Measurements from ENCODE around the gene RGS1.
A peak's percentile ranks its signal among the peaks of the same experiment; 100 is the strongest.

RGS1 gene

DNA sequence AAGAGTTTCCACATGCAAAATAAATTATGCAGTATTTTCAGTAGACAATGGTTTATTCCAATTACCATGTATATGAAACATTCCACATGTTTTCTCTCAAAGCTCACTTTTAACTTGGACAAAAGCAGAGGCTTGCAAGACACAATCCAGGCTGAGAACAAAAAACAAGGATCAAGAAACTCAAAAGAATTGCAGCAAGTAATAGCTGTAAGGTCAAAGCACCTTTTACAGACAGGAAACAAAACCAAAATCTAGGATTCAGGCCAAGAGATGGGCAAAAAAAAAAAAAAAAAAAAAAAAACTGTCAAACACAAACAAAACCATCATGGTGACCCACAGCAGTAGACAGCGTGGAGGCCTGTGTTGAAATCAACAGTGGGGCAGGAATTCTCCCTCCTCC is 9.3 kb downstream of the RGS1 start:
- DNase-seq, result no peak

DNA sequence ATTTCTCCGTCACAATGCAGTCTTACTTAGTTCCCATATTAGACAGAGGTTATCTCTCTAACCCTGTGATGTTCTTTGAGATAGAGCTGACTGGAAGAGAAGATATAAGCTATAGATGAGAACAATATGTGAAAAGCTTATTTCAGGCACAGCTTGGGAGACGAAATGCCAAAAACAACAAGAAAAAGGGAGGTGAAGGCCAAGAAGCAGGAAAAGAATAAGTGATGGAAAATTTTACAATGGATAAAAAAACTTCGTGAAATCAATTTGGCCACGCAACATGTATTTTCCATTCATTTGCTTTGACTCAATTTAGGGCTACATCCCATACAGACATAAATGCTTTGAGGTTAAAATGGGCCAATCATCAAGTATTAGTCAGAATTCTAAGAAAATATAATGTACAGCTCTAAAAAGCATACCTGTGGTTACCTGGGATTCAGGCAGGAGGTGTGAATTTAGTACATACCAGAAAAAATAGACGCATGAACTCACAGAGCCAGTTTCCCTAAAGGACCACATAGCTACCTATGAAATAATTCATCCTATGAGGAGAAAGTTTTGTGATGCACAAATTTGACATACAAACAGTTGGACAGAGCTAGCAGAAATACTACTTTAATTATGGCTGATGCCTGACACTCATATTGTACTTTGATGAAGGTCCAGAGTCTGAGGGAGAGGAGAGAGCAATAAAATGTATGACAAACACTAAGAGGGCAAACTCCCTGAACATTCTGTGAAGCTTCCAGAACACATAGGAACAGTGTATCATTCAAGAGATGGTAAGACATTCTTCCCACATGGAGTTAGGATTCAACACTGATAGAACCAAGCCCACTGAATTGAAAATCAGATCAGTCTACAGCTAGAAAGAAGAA is 12.1 kb downstream of the RGS1 start:
- DNase-seq, result no peak

DNA sequence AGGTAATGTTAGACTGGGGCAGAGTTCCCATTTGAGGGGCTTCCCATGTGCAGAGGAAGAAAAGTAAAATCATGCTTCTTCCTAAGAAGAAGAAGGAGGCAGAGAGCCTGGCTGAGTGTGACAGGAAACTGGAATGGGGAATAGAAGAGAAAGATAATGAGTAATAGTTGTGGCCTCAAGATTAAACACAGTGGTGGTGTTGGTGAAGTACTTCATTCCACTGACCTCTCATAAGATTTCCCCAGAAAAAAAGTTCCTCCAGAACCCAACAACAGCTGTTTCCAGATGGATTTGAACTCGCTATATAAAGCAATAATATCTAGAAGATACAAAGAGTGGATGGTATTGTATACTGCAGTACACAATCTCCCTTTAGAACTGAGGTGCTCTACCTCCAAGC is 13.0 kb downstream of the RGS1 start:
- DNase-seq, result no peak

DNA sequence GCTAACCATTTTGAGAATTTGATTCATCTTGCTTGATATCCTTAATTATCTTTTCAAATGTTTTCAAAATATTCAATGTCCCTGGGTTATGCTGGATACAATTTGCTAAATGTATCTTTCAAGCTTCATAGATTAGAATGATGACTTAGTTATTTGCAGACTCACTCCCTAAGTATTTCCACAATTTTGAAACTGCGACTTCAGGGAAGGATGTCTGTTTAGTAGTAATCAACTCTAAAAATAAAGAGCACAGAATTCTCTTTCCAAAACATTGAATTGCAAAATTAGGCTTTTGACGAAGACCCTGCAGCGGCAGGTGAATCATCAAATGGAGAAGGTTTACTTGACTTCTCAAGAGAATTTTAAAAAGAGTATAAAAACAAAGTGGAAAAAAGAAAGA is 14.2 kb downstream of the RGS1 start:
- DNase-seq, result no peak

DNA sequence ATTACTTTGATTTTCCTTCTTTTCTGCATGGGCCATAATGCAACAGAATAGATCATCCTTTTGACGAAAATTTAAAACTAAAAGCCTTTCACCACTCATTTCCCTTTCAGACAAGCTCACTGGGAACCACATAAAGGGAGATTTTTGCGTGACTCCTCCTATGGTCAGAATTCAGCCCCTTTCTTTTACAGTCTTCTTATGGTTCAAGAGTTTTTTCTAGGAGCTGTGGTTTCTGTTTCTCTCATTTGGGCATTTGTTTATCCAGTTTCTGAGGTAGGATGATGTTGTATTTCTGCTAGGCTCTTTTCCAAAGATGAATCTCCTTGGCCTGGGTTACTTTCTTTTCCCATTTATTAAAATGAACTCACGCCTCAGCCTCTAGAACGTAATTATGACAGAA is 16.9 kb downstream of the RGS1 start:
- no peak for DNase-seq

DNA sequence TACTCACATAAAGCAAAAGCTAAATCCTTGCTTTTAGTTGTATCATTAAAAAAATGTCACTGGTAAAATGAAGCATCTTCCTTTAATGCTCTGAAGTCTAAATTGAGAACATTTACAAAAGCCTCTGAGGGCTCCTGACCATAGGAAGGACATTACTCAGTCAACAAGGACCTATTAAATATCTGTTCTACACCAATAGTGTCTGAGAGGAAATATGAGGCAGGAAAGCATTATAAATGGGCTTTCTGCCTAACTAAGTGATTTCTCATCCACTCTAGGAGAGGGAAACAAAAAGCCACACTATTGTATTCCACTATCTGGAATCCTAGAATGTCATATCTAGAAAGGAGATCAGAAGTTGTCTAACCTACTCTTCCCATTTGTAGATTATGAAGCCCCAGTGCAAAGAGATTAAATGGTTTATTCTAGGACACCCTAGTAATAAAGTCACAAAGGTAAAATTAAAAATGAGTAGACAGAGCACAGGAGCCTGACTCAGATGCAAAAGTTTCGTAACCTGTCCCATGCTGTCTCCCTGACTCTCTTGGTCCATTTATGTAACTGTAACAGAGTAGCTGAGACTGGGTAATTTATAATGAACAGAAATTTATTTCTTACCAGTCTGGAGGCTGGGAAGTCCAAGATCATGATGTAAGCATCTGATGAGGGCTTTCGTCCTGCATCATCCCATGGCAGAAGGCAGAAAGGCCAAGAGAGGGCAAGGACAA is 17.6 kb downstream of the RGS1 start:
- DNase-seq, result no peak

DNA sequence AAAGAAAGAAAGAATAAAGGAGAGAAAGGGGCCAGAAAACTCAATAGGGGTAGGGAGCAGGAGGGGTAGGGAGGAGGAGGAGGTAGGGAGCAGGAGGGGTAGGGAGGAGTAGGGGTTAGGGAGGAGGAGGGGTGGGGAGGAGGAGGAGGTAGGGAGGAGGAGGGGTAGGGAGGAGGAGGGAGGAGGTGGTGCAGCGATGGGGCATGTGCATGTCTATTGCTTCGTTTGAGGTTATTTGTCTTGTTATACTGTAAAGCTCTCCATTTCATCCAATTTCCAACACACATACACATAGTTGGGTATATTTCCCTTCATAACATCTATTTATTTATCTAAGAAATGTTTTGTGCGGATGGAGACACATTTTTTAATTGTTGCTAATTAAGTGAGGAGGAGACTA is 19.7 kb downstream of the RGS1 start:
- DNase-seq, result no peak

DNA sequence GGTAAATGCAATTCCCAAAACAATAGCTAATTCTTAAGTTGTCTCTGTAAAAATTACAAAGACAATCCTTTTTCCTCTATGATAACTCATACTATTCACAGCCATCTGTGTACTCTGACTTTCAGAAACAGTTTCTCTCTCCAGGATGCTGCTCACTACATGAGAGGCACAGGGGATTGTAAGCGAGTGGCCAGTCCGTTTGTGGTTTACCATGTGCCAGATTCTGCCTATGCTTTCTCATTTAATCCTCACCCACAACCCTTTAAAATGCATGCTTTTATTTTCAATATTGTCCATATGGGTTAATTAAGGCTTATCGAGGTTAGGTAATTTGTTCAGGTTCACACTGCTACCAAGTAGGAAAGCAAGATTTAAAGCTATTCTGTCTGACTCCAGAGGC is 23.0 kb downstream of the RGS1 start:
- no peak for DNase-seq

DNA sequence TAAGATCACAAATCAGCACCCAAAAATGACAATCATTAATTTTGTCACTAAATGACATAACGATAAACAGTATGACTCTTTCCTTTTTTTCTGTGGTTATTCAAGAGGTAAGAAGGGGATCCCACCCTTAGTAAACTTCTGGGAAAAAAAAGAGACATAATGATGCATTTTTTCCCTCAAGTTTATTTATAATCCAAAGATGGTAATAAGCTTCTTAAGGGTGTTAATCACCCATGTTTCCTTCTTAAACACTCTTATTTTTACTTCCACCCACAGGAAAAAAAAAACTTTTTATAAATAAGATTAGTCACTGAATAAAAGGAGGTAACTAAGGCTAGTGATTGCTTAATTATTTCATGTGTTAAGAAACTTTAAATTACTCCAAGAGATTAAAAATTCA is 24.7 kb downstream of the RGS1 start:
- no peak for DNase-seq

DNA sequence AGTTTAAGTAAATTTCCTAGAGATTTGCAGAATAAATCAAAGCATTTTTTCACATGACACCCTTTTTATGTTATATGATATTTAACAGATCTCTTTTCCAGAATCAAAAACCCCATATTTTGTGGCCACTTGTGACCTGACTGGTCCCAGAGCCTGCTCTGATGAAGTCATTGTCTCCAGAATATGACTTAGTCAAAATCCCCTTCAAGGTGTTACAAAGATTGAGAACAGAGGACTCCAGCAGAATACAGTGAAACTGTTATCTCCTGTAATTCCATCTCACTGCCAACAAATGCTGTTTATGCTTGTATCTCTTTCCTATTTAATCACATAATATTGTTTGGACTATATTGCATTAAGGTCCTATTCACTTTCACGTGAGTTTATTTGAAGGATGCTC is 25.6 kb downstream of the RGS1 start:
- DNase-seq, result no peak

DNA sequence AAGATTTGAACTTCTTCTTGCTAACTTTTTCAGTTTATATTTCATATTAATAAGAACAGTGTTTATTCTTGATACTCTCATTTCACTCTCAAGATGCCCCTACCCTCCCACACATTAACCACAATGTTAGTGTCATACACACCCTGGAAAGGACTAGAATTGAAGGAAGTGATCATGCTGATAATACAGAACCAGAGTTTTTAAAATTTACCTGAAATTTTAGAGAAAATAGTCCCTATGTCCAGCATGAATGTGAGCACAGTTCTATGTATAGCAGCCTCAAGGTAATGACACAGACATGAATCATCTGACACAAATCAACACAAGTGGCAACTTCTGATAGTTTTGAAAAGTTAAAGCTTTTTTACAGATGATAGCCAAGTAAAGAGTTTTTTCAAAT is 26.0 kb downstream of the RGS1 start:
- no peak for DNase-seq

DNA sequence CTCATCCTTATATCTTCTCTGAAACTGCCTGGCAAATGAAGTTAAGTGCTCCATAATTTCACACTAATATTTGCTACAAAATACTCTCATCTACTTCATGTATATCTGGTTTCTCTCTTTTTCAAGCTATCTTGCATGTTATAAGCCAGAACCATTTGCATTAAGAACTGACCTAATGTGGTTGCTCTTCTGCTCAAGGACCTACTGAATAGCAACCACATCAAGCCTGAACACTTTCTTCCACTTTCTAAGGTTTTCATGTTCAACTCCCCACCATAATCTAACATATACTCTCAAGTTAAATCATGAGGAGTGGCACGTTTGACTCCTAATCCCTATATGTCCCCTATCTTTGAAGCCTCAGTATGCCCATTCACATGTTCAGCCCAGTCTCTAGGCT is 27.2 kb downstream of the RGS1 start:
- no peak for DNase-seq

DNA sequence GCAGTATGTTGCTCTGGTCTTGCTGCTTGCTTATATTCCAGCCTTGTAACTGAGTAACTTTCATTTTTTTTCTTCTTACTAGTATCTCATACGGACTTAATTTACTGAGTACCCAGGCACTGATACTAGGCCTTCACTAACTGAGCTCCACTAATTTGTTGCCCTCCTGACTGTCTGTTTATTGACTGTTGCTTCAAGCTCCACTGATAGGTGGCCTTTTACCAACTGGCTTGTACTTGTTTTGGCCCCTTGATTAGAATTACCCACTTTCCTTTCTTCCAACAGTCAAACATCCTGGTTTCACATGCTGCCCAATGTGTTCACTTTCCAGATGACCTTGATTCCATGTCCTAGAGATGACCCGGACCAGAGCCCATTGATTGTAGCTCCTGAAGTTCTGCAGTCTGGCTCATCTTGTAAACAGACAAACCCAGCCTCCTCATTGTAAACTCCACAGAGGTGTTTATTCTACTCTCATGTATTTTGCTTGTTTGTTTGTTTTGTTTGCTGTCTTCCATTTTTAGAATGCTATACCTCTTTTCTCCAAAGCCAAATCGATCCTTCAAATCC is 27.7 kb downstream of the RGS1 start:
- DNase-seq, result peak; percentile 2

DNA sequence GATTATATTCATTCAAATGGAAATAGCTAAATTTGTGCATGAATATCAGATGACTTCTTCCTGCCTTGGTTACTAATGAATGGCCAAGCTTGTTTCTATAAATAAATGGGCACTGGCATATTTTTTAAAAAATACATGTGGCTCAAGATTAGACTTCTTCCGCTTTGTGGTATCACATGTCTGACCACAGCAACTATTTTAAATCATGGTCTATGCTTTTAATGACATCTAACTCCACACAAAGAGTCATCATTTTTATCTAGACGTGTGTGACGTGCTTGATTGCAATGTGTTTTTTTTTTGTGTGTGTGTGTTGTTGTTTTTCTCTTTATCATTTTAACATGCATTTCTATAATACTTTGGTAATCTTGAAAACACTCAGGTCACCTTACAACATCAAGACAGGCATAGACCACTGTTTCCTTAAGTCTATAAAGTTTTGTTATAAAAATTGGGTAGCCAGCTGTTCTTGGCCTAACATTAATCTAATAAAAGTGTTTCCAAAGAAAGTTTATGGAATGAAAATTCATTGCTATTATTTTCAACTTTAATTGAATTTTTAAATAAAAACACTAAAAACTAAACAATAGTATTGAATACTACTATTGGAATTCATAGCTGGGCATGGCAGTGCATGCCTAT is 29.5 kb downstream of the RGS1 start:
- no peak for DNase-seq

DNA sequence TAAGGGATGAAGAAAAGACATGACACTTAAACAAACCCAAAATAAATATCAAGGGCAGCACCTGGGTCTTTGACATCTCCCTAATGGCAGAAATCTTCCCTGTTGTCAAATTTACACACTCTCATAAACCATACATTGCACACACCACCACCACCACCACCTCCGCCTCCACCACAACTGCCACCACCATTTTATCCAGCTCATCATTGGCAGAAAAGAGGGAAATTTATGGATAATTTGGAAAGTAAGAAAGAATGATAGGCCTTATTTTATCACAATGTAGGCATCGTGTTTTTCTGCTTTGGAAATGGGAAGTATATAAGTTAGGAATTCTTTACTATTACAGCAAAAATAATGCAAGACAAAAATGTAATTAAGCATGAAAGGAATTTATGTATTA is 33.1 kb downstream of the RGS1 start:
- DNase-seq, result no peak

DNA sequence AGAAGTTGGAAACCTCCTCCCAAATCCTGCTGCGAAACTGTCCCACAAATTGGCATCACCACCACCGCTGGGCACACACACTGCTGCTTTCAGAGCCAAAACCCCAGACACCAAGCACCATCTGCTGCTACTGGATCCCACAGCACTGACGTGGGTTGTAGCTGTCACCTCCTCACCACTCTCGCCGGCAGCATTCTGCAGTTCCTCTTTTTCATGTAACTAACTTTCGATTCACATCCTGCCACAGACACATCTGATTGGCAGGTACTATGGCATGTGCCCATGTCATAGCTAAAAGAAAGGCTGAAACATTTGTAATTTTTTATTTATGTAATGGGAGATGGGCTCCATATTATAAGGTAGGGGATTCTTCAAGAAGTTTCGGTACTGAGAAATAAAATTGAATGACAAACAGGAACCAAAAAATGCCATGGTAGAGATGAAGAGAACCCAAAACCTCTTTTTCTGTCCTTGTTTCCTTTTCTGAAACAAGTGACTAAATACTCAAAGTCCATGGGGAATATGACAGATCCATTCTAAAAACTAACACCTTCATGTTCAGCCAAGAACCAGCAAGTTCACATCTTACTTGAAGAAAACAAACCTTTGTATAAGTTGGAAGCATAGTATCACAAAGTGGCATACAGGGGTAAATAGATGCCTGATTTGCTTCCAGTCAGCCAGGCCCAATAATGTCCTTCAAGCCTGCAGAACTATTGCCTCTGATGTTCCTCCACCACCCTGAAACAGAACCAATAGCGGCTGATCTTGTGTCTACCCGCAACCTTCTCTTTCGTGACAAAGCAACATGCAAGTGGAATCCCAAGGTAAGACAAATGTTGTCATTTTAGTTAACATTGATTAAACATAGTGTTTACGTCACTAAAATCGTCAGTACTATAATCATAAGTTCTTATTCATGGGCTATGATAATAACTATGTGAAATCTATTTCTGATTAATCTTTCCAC is 33.8 kb downstream of the RGS1 start:
- no peak for DNase-seq

DNA sequence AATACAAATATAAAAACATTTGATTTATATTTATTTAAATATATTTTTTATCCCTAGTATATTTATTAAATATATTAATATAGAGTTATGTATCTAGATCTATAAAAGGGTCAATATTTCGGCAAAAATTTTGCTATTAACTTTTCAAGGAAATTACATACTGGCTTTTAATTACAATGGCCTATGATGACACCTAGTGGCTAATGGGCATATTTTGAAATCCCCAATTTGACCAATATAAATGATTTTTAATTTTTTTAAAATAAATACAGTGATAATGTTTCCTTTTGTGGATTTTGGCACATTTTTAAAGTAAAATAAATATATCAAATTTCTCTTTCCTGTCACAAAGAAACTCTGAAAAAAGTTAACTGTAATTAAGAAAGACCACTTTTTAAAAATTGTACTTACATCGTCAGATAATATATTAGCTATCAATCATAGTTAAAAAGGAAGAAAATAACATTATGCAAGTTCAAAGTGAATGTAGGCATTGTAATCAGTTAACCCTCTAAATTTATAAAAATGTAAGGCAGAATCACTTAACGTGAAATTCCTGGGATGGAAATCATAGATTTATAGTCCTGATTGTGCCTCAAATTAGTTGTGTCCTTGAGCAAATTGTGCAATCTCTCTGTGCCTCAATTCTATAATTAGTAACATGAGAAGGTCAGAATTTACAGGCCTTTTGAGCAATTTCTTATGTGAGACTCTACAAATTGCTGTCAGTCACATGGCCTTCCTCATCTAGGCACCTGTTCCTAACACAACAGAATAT is 34.7 kb downstream of the RGS1 start:
- DNase-seq, result no peak

DNA sequence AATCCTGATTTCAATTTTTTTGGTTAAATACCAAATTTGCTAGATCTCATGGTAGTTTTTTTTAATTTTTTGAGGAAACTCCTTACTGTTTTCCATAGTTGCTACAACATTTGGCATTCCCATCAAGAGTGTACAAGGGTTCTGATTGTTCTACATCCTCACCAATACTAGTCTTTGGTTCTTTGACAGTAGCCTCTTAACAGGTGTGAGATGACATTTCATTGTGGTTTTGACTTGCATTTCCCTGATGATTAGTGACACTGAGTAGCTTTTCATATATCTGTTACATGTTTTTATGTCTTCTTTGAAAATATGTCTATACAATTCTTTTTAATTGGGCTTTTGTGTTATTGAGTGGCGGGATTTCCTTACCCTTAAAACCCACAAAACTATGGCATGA is 39.5 kb downstream of the RGS1 start:
- no peak for DNase-seq

DNA sequence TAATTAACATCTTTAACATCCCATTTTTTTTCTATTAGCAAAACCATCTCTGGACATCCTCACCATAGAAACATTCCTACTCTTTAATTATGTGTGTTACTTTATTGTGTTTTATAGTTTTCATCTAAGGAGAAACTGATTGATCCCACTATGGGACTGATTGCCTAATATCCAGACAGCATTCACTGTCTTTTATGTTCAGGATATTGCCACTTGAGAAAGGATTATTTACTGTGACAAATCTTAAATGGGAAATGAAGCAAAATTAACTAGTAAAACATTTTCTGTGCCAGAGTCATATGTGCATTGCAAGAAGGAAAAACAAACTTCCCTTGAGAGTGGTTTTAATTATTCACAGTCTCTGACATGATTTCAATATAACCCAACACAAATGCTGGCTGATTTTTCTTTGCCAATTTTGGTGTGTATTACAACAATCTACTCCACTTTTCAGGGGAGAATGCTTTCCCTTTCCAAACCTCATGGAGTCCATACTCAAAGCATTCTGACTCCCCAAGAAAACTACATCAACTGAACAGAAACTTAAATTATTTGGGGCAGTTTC is 44.6 kb downstream of the RGS1 start:
- DNase-seq, result no peak

DNA sequence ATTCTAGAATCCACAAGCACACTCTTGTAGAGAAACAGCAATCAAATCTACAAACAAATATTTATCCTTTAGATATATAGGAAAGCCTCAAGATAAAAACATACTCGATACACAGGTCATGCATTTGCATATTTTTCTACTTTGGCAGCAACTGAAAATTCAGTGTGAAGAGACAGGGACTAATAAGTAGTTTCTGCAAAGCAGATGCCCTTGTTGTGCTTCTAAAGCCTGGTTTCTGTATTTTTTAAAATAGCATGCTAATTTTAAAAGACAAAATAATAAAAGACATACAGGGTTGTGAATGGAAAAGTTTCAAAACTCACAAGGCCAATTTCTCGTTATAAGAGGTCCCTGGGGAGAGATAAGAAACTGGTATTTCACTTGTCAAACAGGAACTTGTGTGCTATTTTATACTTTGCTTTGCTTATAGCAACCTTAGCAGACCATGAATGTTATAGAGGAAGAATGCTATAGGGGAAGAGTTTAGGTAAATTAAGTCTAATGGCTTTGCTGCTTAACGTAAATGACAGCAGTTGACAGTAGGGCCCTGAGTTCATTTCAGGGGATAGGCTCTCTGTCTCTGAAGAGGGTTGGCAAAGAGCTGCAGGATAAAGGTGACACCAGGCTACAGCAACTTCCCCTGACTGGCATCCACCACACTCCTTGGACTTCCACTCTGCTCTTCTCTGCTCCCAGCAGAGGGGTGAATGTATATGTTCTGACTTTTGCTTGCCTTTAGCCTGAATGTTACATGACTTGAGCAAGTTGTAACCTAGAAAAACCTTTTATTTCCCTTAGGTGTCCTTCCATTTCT is 51.0 kb downstream of the RGS1 start:
- DNase-seq, result no peak

All from NCI-H2029 (cell line).